GM06990 (cell line): ENCODE measurements around the gene CACNB1.
"Not testable (repeated sequence)": the region's sequence is repeated elsewhere in the genome, so short reads cannot be mapped to it uniquely, and the experiment has no call there.

Source experiments
- DNase-seq: peaks from one replicate; pipeline ENCODE4 v3.0.0-alpha.2; 2011; ENCODE audit not compliant: insufficient read length; ENCODE audit errors: extremely low read depth
- H3K27me3 ChIP-seq: replicated peaks from 2 replicates; pipeline ENCODE4 v1.6.0; 2011; ENCODE audit warnings: low read length; ENCODE audit not compliant: control insufficient read depth, insufficient read depth
- H3K36me3 ChIP-seq: 2 replicates; pipeline ENCODE4 v1.5.1; 2011; ENCODE audit warnings: low read length; ENCODE audit not compliant: control insufficient read depth, insufficient read depth
- H3K4me3 ChIP-seq: replicated peaks from 2 replicates; pipeline ENCODE4 v1.5.1; 2011; ENCODE audit warnings: low read depth, mild to moderate bottlenecking, control low read depth, low read length
- CTCF ChIP-seq: IDR thresholded peaks from 2 replicates; pipeline ENCODE4 v1.5.1; 2011; ENCODE audit warnings: low read length, control low read depth, mild to moderate bottlenecking, inconsistent platforms; ENCODE audit not compliant: insufficient read depth, poor library complexity, severe bottlenecking

CACNB1 gene

GRCh38 chr17:39170558-39170957, 26.9 kb downstream of the CACNB1 start:
- no peak for TF ChIP-seq CTCF
- DNase-seq = no peak

GRCh38 chr17:39170109-39170508, 27.4 kb downstream of the CACNB1 start:
- Histone ChIP-seq H3K4me3 (no peak overlapping the region), H3K36me3 (no peaks in the 10 kb centered on the region; the same call in 1 of the 2 replicates), H3K27me3 (no peaks in the 10 kb centered on the region; the same call in 1 of the 2 replicates)
- TF ChIP-seq CTCF = no peak
- DNase-seq = no peak

More at GRCh38 chr17:39170558-39170957, 26.9 kb downstream of the CACNB1 start:
- Histone ChIP-seq H3K36me3 (no peaks in the 10 kb centered on the region; the same call in 1 of the 2 replicates), H3K4me3 (no peak overlapping the region), H3K27me3 (no peaks in the 10 kb centered on the region; the same call in 1 of the 2 replicates)

- H3K27me3 ChIP-seq = no peaks in the 10 kb centered on the region; the same call in 1 of the 2 replicates
- H3K4me3 ChIP-seq = no peak overlapping the region
- TF ChIP-seq CTCF = no peak
- no peak for DNase-seq
- no peaks in the 10 kb centered on the region for H3K36me3 ChIP-seq
Measured at GRCh38 chr17:39169518-39169917, 28.0 kb downstream of the CACNB1 start.

GRCh38 chr17:39169101-39169500, 28.4 kb downstream of the CACNB1 start:
- no peaks in the 10 kb centered on the region for H3K36me3 ChIP-seq
- no peak for TF ChIP-seq CTCF
- no peaks in the 10 kb centered on the region; the same call in 1 of the 2 replicates for H3K27me3 ChIP-seq
- no peak overlapping the region for H3K4me3 ChIP-seq
- DNase-seq = no peak

GRCh38 chr17:39168503-39168902, 29.0 kb downstream of the CACNB1 start:
- not testable (repeated sequence) for H3K27me3 ChIP-seq, DNase-seq, H3K4me3 ChIP-seq, H3K36me3 ChIP-seq

GRCh38 chr17:39167476-39167875, 30.0 kb downstream of the CACNB1 start:
- no peak for DNase-seq
- no peaks in the 10 kb centered on the region for H3K36me3 ChIP-seq
- no peaks in the 10 kb centered on the region; the same call in 1 of the 2 replicates for H3K27me3 ChIP-seq
- no peak overlapping the region for H3K4me3 ChIP-seq
- no peak for TF ChIP-seq CTCF
